K562 (cell line): ENCODE data around the gene PLCB3. TPM values are rescaled to one million over a fixed set of nuclear protein-coding genes. Genes with fewer than 3 reads are reported as not detected.

Source experiments
- ARHGAP35 ChIP-seq: fragments of 450-650 bp; IDR thresholded peaks from 2 replicates; pipeline ENCODE4 v1.6.1; 2018; ENCODE audit not compliant: partially characterized antibody
- BRCA1 ChIP-seq, 2 experiments: fragments of 450-650 bp in 1 of 2; sonication (generic) in 1 of 2; formaldehyde crosslinking in 1 of 2; IDR thresholded peaks; 2 replicates each; pipeline versions ENCODE4 v1.5.0 to v1.6.1; 2017 to 2020; ENCODE audit warnings: mild to moderate bottlenecking in 1 of 2, missing genetic modification reagents in 1 of 2
- CEBPB ChIP-seq: fragments of 450-650 bp; IDR thresholded peaks from 2 replicates; pipeline ENCODE4 v1.6.1; 2016; ENCODE audit warnings: missing genetic modification characterization, missing compliant biosample characterization
- CXXC5 ChIP-seq: fragments of 250-450 bp; sonication (Bioruptor Pico); IDR thresholded peaks from 2 replicates; pipeline ENCODE4 v1.8.0; 2022; ENCODE audit warnings: inconsistent platforms, mild to moderate bottlenecking, moderate library complexity
- DLX4 ChIP-seq: fragments of 250-450 bp; sonication (Bioruptor Pico); IDR thresholded peaks from 2 replicates; pipeline ENCODE4 v1.6.1; 2021; ENCODE audit warnings: mild to moderate bottlenecking
- DMBX1 ChIP-seq: fragments of 250-450 bp; sonication (Bioruptor Pico); IDR thresholded peaks from 2 replicates; pipeline ENCODE4 v1.8.0; 2022; ENCODE audit warnings: inconsistent platforms, mild to moderate bottlenecking, moderate library complexity, borderline replicate concordance
- GATAD2A ChIP-seq: fragments of 450-650 bp; IDR thresholded peaks from 2 replicates; pipeline ENCODE4 v1.6.1; 2017
- HMBOX1 ChIP-seq: sonication (generic); IDR thresholded peaks from 2 replicates; pipeline ENCODE4 v1.6.1; 2016
- MAFK ChIP-seq: IDR thresholded peaks from 2 replicates; pipeline ENCODE4 v1.6.1; 2011; ENCODE audit warnings: low read length, improper control_type of control experiment
- MEF2A ChIP-seq: IDR thresholded peaks from 2 replicates; pipeline ENCODE4 v1.6.1; 2011; ENCODE audit warnings: low read depth, mild to moderate bottlenecking, low read length, moderate library complexity; ENCODE audit not compliant: control insufficient read depth
- POLR2G ChIP-seq: fragments of 200-400 bp; formaldehyde crosslinking; IDR thresholded peaks from 2 replicates; pipeline ENCODE4 v1.6.1; 2017; ENCODE audit warnings: low read depth, mild to moderate bottlenecking, antibody characterized with exemption, low read length, moderate library complexity
- RFX5 ChIP-seq: IDR thresholded peaks from 2 replicates; pipeline ENCODE4 v1.6.1; 2011; ENCODE audit warnings: low read depth, mild to moderate bottlenecking, improper control_type of control experiment, low read length
- SNAPC5 ChIP-seq: fragments of 250-450 bp; sonication (Bioruptor Pico); IDR thresholded peaks from 2 replicates; pipeline ENCODE4 v1.8.0; 2021; ENCODE audit warnings: moderate library complexity, mild to moderate bottlenecking, inconsistent platforms
- TGIF2 ChIP-seq: sonication (generic); formaldehyde crosslinking; IDR thresholded peaks from 2 replicates; pipeline ENCODE4 v1.8.1; 2022; ENCODE audit warnings: mild to moderate bottlenecking, missing genetic modification reagents, moderate library complexity
- VEZF1 ChIP-seq: fragments of 200-800 bp; sonication (Bioruptor generic); IDR thresholded peaks from 2 replicates; pipeline ENCODE4 v1.6.1; 2017; ENCODE audit warnings: missing genetic modification characterization, missing compliant biosample characterization
- WHSC1 ChIP-seq: IDR thresholded peaks from one replicate; pipeline ENCODE4 v1.6.1; 2012; ENCODE audit warnings: low read length, control low read depth, inconsistent platforms
- XRCC5 ChIP-seq: fragments of 200-400 bp; formaldehyde crosslinking; IDR thresholded peaks from 2 replicates; pipeline ENCODE4 v1.6.1; 2017; ENCODE audit warnings: low read depth, mild to moderate bottlenecking, low read length
- ZNF217 ChIP-seq: sonication (generic); formaldehyde crosslinking; IDR thresholded peaks from 2 replicates; pipeline ENCODE4 v1.8.0; 2022; ENCODE audit warnings: mild to moderate bottlenecking, missing genetic modification reagents
- ZNF274 ChIP-seq: IDR thresholded peaks from 2 replicates; pipeline ENCODE4 v1.6.1; 2011; ENCODE audit warnings: low read depth, mild to moderate bottlenecking, low read length, moderate library complexity, borderline replicate concordance
- ZNF398 ChIP-seq: fragments of 250-450 bp; sonication (Bioruptor Pico); IDR thresholded peaks from 2 replicates; pipeline ENCODE4 v1.8.0; 2021; ENCODE audit warnings: moderate library complexity, mild to moderate bottlenecking, inconsistent platforms
- ZNF512 ChIP-seq: IDR thresholded peaks from 2 replicates; pipeline ENCODE4 v1.6.1; 2016; ENCODE audit warnings: missing genetic modification characterization, missing compliant biosample characterization
- ZZZ3 ChIP-seq: fragments of 450-650 bp; IDR thresholded peaks from 2 replicates; pipeline ENCODE4 v1.6.1; 2016; ENCODE audit warnings: antibody characterized with exemption, mild to moderate bottlenecking, moderate library complexity
- polyA plus RNA-seq, 8 experiments: library from polyadenylated mRNA; depleted of rRNA in 4 of 8; stranded (reverse) in 5 of 8; unstranded in 3 of 8; fragments of >200 nt; fragmentation: Nextera tagmentation in 2 of 8; fragmentation: Illumina TruSeq in 1 of 8; extraction: Ambion mirVana in 2 of 8; extraction: Trizol in 1 of 8; gene quantifications; 2 replicates each; pipeline versions ENCODE4 v1.2.1 to v1.2.3, GENCODE V29; 2011 to 2014; ENCODE audit warnings: inconsistent platforms in 1 of 8, missing spikeins in 1 of 8
- total RNA-seq, 7 experiments: library from RNA; depleted of rRNA in 6 of 7; stranded (reverse); fragments of >200 nt in 6 of 7; fragmentation: Illumina TruSeq in 2 of 7; extraction: Trizol in 2 of 7; gene quantifications; 2 replicates each; pipeline versions ENCODE4 v1.2.1 to v1.2.3, GENCODE V29; 2011 to 2021; ENCODE audit warnings: low replicate concordance in 1 of 7

The PLCB3 gene
- total and polyA plus RNA-seq, 9 of the 15 experiments (the other 6 are each of a cell fraction or from before 2014, with no cell fraction given): 0.31 to 44.8 (median 14.6) TPM

- TF ChIP-seq ZZZ3 (no peak), VEZF1 (CRISPR knock-in tag) (peak; percentile 90), HMBOX1 (no peak), RFX5 (no peak), CXXC5 (CRISPR knock-in tag) (peak; percentile 52; the same call in 1 of the 2 replicates), SNAPC5 (CRISPR knock-in tag) (no peak), WHSC1 (no peak), ZNF274 (no peak), CEBPB (tag) (no peak), POLR2G (peak; percentile 89), GATAD2A (peak; percentile 44; the same call in 1 of the 2 replicates), ZNF217 (CRISPR knock-in tag) (no peak), ZNF512 (tag) (no peak), ZNF398 (no peak), DMBX1 (CRISPR knock-in tag) (no peak), DLX4 (CRISPR knock-in tag) (no peak), BRCA1 (IDR thresholded peaks at IDR 0.05) (no peak), BRCA1 (CRISPR knock-in tag; IDR thresholded peaks at IDR 0.05) (no peak), XRCC5 (0 out of 2 replicates have a peak, but pooled peaks have one; percentile 9), TGIF2 (CRISPR knock-in tag) (no peak), MEF2A (no peak), ARHGAP35 (no peak), MAFK (no peak)
Measured at GRCh38 chr11:64305691-64306562, 54.6 kb downstream of the PLCB3 start (continued).
